ENCODE data around the gene AP1S2. TPM values are rescaled to one million over a fixed set of nuclear protein-coding genes. Genes with fewer than 3 reads are reported as not detected.

The AP1S2 gene
- polyA plus RNA-seq, 1 donor (not counting 4 experiments of a cell fraction or from before 2014, with no cell fraction given), result 15.0 TPM

DNA sequence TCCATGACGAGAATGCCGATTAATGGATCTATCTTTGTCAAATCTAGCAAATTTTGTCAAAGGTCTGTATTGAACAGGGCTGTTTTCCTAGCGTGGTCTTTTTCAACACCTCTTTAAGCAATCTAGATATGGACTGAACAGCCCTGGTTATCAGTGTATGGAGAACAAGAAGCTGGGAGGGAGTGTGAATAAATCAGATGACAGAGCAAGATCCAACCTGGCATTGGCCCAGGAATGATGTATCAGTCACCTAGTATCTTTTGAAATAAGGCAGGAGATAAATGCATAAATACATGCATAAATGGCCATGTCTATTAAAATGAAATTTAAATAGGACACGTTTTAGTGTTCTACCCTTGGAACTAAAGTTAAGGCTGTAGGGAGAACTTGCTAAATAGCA lies 15.7 kb upstream of the AP1S2 start:
- no peak for TF ChIP-seq EZH2 (IDR thresholded peaks at IDR 0.05; ENCODE audit: low read length)
- TF ChIP-seq, protein P1, sequence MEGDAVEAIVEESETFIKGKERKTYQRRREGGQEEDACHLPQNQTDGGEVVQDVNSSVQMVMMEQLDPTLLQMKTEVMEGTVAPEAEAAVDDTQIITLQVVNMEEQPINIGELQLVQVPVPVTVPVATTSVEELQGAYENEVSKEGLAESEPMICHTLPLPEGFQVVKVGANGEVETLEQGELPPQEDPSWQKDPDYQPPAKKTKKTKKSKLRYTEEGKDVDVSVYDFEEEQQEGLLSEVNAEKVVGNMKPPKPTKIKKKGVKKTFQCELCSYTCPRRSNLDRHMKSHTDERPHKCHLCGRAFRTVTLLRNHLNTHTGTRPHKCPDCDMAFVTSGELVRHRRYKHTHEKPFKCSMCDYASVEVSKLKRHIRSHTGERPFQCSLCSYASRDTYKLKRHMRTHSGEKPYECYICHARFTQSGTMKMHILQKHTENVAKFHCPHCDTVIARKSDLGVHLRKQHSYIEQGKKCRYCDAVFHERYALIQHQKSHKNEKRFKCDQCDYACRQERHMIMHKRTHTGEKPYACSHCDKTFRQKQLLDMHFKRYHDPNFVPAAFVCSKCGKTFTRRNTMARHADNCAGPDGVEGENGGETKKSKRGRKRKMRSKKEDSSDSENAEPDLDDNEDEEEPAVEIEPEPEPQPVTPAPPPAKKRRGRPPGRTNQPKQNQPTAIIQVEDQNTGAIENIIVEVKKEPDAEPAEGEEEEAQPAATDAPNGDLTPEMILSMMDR (optimal IDR thresholded peaks at IDR 0.05 in 1 of 3, IDR thresholded peaks at IDR 0.05 in 1 of 3, conservative IDR thresholded peaks at IDR 0.05 in 1 of 3; ENCODE audit: extremely low read depth in 1 of 3, insufficient read depth in 2 of 3, low read length in 3 of 3), result no peak
- Histone ChIP-seq H2AFZ (ENCODE audit: control insufficient read depth, low read length) (no peak overlapping the region), H3K27ac (ENCODE audit: control insufficient read depth, insufficient read depth, low read length) (no peak overlapping the region), H3K36me3 (ENCODE audit: control insufficient read depth in 2 of 2, extremely low read depth in 1 of 2, insufficient read depth in 2 of 2, low read length in 2 of 2) (no peaks in the 10 kb centered on the region), H3K9me1 (ENCODE audit: control insufficient read depth, extremely low read depth, insufficient read depth, low read length) (no peaks in the 10 kb centered on the region), H3K27me3 (ENCODE audit: control insufficient read depth, extremely low read depth, insufficient read depth, low read length) (no peaks in the 10 kb centered on the region), H3K4me2 (ENCODE audit: control insufficient read depth, extremely low read depth, insufficient read depth, low read depth, low read length) (no peak overlapping the region), H3K9ac (ENCODE audit: control insufficient read depth, extremely low read depth, insufficient read depth, low read length) (no peak overlapping the region), H3K79me2 (ENCODE audit: control insufficient read depth, insufficient read depth, low read length) (no peaks in the 10 kb centered on the region), H3K4me1 (ENCODE audit: control insufficient read depth, extremely low read depth, insufficient read depth, low read length) (no peaks in the 10 kb centered on the region), H3K9me3 (ENCODE audit: control insufficient read depth, low read depth, low read length) (no peaks in the 10 kb centered on the region), H3K4me3 (ENCODE audit: control insufficient read depth in 2 of 3, extremely low read depth in 1 of 3, insufficient read depth in 2 of 3, low read depth in 1 of 3, low read length in 3 of 3) (no peak overlapping the region), H4K20me1 (ENCODE audit: control insufficient read depth, extremely low read depth, insufficient read depth, low read length) (no peaks in the 10 kb centered on the region)
- dilution Hi-C loops (cut with MboI; ENCODE audit: extremely low pct_ligation_motif_present, low sequenced_read_pairs), result no loop called here
- FAIRE-seq, result no peak
- DNase-seq (ENCODE audit: low read depth, low spot score), result no peak

DNA sequence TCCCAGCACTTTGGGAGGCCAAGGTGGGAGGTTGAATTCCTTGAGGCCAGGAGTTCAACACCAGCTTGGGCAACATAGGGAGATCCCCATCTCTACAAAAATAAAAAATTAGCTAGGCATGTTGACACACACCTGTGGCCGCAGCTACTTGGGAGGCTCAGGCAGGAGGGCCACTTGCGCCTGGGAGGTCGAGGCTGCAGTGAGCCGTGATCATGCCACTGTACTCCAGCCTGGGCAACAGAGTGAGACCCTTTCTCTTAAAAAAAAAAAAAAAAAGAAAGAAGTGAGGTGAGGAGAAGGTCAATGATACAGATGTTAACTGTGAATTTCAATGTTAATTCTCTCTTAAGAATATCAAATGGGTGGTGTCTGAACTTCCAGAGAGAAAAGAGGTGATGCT lies 15.1 kb upstream of the AP1S2 start:
- no peaks in the 10 kb centered on the region for H3K4me1 ChIP-seq (ENCODE audit: control insufficient read depth, extremely low read depth, insufficient read depth, low read length)
- H3K36me3 ChIP-seq (ENCODE audit: control insufficient read depth in 2 of 2, extremely low read depth in 1 of 2, insufficient read depth in 2 of 2, low read length in 2 of 2), result no peaks in the 10 kb centered on the region
- no peak overlapping the region for H3K27ac ChIP-seq (ENCODE audit: control insufficient read depth, insufficient read depth, low read length)
- H3K9me1 ChIP-seq (ENCODE audit: control insufficient read depth, extremely low read depth, insufficient read depth, low read length), result no peaks in the 10 kb centered on the region
- no peaks in the 10 kb centered on the region for H3K27me3 ChIP-seq (ENCODE audit: control insufficient read depth, extremely low read depth, insufficient read depth, low read length)
- H3K4me3 ChIP-seq (ENCODE audit: control insufficient read depth in 2 of 3, extremely low read depth in 1 of 3, insufficient read depth in 2 of 3, low read depth in 1 of 3, low read length in 3 of 3), result no peak overlapping the region
- H2AFZ ChIP-seq (ENCODE audit: control insufficient read depth, low read length), result no peak overlapping the region
- no peaks in the 10 kb centered on the region for H4K20me1 ChIP-seq (ENCODE audit: control insufficient read depth, extremely low read depth, insufficient read depth, low read length)
- H3K9ac ChIP-seq (ENCODE audit: control insufficient read depth, extremely low read depth, insufficient read depth, low read length), result no peak overlapping the region
- TF ChIP-seq, protein P1 (optimal IDR thresholded peaks at IDR 0.05 in 1 of 3, IDR thresholded peaks at IDR 0.05 in 1 of 3, conservative IDR thresholded peaks at IDR 0.05 in 1 of 3; ENCODE audit: extremely low read depth in 1 of 3, insufficient read depth in 2 of 3, low read length in 3 of 3), result no peak
- TF ChIP-seq EZH2 (IDR thresholded peaks at IDR 0.05; ENCODE audit: low read length), result no peak
- no peak overlapping the region for H3K4me2 ChIP-seq (ENCODE audit: control insufficient read depth, extremely low read depth, insufficient read depth, low read depth, low read length)
- no peaks in the 10 kb centered on the region for H3K9me3 ChIP-seq (ENCODE audit: control insufficient read depth, low read depth, low read length)
- dilution Hi-C loops (cut with MboI; ENCODE audit: extremely low pct_ligation_motif_present, low sequenced_read_pairs), result no loop called here
- DNase-seq (ENCODE audit: low read depth, low spot score), result no peak
- no peak for FAIRE-seq
- H3K79me2 ChIP-seq (ENCODE audit: control insufficient read depth, insufficient read depth, low read length), result no peaks in the 10 kb centered on the region
